ENCODE data around the gene PBX4.

DNA sequence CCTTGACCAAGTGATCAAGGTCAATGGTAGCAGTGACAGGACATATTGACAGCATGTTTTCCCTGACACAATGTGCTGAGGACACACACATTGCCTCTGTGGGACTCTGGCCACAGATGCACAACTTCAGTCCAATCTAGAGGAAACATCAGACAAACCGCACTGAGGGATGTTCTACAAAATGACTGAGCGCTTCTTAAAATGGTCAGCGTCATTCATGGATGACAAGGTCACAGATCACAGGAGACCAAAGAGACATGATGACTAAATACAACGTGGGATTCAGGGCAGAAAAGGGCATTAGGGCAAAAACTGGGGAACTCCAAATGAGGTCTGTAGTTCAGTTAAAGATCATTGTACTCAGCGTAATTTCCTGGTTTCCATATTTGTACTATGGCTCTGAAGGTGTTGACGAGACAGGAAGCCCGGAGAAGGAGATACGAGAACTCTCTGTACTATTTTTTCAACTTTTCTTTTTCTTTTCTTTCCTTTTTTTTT lies 20.6 kb downstream of the PBX4 start:
- TF ChIP-seq, protein P1, sequence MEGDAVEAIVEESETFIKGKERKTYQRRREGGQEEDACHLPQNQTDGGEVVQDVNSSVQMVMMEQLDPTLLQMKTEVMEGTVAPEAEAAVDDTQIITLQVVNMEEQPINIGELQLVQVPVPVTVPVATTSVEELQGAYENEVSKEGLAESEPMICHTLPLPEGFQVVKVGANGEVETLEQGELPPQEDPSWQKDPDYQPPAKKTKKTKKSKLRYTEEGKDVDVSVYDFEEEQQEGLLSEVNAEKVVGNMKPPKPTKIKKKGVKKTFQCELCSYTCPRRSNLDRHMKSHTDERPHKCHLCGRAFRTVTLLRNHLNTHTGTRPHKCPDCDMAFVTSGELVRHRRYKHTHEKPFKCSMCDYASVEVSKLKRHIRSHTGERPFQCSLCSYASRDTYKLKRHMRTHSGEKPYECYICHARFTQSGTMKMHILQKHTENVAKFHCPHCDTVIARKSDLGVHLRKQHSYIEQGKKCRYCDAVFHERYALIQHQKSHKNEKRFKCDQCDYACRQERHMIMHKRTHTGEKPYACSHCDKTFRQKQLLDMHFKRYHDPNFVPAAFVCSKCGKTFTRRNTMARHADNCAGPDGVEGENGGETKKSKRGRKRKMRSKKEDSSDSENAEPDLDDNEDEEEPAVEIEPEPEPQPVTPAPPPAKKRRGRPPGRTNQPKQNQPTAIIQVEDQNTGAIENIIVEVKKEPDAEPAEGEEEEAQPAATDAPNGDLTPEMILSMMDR (IDR thresholded peaks at IDR 0.05) = no peak
- no peak for TF ChIP-seq POLR2A (IDR thresholded peaks at IDR 0.05)

Measured in adrenal gland (tissue), 5 donors.